Measurements from ENCODE around the gene DMD.
"Not testable (repeated sequence)": the region's sequence is repeated elsewhere in the genome, so short reads cannot be mapped to it uniquely, and the experiment has no call there.

The DMD gene

GRCh38 chrX:31934842-31935370, 1276.4 kb downstream of the DMD start:
- DNase-seq, result no peak

GRCh38 chrX:31934015-31934414, 1277.3 kb downstream of the DMD start:
- DNase-seq, result no peak

GRCh38 chrX:31932769-31933168, 1278.6 kb downstream of the DMD start:
- DNase-seq, result no peak

GRCh38 chrX:31932320-31932719, 1279.0 kb downstream of the DMD start:
- not testable (repeated sequence) for DNase-seq

- DNase-seq, result no peak
Measured at GRCh38 chrX:31931225-31931624, 1280.1 kb downstream of the DMD start.

GRCh38 chrX:31929366-31929765, 1282.0 kb downstream of the DMD start:
- no peak for DNase-seq

- DNase-seq, result no peak
Measured at GRCh38 chrX:31921236-31921635, 1290.1 kb downstream of the DMD start.

- no peak for DNase-seq
Measured at GRCh38 chrX:31909850-31910572, 1301.3 kb downstream of the DMD start.

GRCh38 chrX:31894152-31894551, 1317.2 kb downstream of the DMD start:
- DNase-seq, result no peak

- no peak for DNase-seq
Measured at GRCh38 chrX:31893525-31893924, 1317.8 kb downstream of the DMD start.

- DNase-seq, result no peak
Measured at GRCh38 chrX:31889088-31889487, 1322.3 kb downstream of the DMD start.

GRCh38 chrX:31884535-31884934, 1326.8 kb downstream of the DMD start:
- DNase-seq, result no peak

GRCh38 chrX:31872007-31872406, 1339.3 kb downstream of the DMD start:
- DNase-seq, result no peak

GRCh38 chrX:31870267-31870666, 1341.1 kb downstream of the DMD start:
- no peak for DNase-seq

- DNase-seq, result no peak
Measured at GRCh38 chrX:31860686-31861085, 1350.7 kb downstream of the DMD start.

- DNase-seq, result no peak
Measured at GRCh38 chrX:31858915-31859314, 1352.4 kb downstream of the DMD start.

- DNase-seq, result no peak
Measured at GRCh38 chrX:31854716-31855115, 1356.6 kb downstream of the DMD start.

GRCh38 chrX:31851761-31852160, 1359.6 kb downstream of the DMD start:
- DNase-seq, result no peak

GRCh38 chrX:31847773-31848172, 1363.6 kb downstream of the DMD start:
- no peak for DNase-seq

- DNase-seq, result no peak
Measured at GRCh38 chrX:31845003-31845402, 1366.3 kb downstream of the DMD start.

GRCh38 chrX:31838617-31839016, 1372.7 kb downstream of the DMD start:
- no peak for DNase-seq

- DNase-seq, result no peak
Measured at GRCh38 chrX:31837445-31838049, 1373.8 kb downstream of the DMD start.

- no peak for DNase-seq
Measured at GRCh38 chrX:31836479-31836878, 1374.9 kb downstream of the DMD start.

GRCh38 chrX:31832263-31832662, 1379.1 kb downstream of the DMD start:
- DNase-seq, result no peak

All from stimulated activated CD4-positive, alpha-beta T cell treated with anti-CD3 and anti-CD28 coated beads, Interleukin-1b, Interleukin-23, amount 100 ng/mL, for 48 hours (primary cell).